NCI-H82 treated with DMSO at 0.1 percent for 48 hours (cell line): ENCODE measurements around the gene RFX4.
"Not testable (repeated sequence)": the region's sequence is repeated elsewhere in the genome, so short reads cannot be mapped to it uniquely, and the experiment has no call there.

Source experiments
- DNase-seq: peaks from one replicate; lab custom pipeline; 2025; ENCODE audit not compliant: unreplicated experiment; lab: John Stamatoyannopoulos, UW

Gene RFX4

DNA sequence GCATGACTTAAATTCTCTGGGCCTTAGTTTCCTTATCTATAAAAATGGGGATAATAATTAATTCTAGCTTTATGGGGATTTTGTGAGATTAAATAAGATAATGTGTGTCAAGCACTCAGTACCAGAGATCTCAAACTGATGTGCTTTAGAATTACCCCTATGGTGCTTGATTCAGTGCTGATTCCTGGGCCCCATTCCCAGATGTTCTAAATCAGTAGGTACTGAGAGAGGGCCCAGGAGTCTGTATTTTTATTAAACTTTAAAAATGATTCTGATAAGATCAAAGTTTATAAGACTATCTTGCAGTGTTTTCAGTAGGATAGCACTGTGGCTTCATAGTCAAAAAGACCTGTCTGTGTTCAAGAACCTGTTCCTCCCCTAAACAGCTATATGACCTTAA is 102.6 kb downstream of the RFX4 start:
- DNase-seq = no peak

DNA sequence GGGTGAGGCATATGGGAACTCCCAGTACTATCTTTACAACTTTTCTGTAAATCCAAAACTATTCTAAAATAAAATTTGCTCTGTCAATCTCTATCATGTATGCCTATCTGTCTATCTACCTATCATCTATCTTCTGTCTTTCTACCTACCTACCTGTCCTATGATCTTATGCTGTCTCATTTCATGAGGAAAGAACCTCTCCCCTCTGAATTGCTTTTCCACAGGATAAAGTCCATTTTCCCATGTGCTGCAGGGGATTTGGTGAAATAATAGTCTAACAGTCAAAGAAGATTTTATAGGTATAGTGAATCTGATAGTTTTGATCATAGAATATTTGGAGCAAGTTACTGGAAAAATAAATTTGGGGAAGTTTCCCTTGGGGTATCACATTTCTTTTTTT is 104.9 kb downstream of the RFX4 start:
- DNase-seq = no peak

DNA sequence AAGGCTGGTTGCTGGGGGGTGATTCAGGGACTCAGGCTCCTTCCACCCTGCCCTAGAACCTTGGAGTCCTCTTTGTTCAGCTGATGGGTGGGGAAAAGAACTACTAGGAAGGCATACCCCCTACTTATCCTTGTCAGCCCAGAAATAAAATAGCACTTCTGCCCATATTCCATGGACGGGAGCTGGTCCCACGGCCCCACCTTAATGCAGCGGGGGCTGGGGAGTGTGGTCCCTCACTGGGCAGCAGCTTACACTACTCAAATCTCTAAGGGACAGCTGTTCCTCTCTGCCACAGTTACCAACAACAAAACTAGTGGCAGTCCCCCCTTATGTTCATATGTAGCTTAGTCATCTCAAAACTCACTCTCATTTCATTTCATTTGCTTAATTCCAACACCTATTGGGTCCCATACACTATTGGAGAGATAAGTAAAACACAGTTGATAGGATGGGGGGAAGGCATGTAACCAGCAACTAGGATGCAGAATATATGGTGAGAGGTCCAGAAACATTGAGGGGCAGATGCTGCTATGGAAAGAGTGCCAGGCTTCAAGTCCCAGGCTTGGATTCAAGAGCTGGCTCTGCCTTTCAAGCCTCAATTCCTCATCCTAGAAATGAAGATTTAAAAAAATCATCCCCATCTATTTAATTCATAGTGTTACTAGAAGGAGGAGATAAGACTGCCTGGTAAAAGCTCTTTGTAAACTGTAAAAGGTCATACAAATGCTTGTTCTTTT is 107.9 kb downstream of the RFX4 start:
- DNase-seq = no peak

DNA sequence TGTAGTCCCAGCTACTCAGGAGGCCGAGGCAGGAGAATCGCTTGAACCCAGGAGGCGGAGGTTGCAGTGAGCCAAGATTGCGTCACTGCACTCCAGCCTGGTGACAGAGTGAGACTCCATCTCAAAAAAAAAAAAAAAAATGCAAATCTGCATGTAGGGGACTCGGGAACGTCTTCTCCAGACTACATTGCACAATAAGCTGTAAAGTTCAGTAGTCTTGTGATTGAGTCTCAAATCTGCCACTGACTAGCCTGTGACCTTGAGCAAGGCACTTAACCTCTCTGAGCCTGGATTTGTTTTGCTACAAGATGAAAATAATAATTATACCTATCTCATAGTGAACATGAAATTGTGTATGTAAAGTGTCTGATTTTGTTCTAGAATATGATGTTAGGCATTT is 109.2 kb downstream of the RFX4 start:
- DNase-seq = not testable (repeated sequence)

DNA sequence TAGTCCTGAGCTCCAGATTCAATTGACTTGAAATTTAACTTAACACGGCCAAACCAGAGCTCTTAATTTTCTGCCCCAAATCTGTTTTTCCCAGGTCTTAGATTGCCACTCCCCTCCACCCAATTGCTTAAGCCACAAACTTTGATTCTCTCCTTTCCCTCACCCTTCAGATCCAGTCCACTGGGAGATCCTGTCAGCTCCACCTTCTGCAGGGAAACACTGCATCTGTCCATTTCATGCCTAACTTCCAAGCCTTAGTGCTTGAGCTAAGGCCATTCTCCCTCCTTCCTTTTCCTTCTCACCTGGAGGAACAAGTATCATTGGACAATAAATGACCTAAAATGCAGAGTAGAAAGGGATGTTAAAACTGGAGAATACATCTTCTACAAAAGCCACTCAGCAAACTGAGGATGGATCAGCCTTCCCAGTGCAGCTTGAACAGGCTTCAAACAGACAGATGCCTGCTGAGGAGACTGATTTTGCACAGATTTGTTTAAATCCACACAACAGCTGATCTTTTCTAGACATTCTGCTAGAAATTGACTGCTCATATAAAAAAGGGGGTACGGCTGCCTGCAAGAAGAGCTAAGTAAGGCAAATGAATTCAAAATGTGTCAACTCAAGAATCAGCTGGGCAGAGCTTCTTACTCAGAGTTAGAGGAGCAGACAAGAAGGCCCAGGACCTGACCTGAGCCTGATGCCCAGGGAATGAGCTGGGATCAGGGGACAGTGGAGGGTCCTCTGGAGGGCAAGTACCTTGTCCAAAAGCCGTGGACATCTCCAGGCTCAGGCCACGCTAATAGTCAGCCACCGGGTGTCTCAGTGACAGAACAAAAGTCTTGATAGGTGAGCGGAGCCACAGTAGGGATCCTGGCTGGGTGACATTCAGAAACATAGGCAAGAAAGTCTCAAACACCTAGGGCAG is 110.4 kb downstream of the RFX4 start:
- no peak for DNase-seq

DNA sequence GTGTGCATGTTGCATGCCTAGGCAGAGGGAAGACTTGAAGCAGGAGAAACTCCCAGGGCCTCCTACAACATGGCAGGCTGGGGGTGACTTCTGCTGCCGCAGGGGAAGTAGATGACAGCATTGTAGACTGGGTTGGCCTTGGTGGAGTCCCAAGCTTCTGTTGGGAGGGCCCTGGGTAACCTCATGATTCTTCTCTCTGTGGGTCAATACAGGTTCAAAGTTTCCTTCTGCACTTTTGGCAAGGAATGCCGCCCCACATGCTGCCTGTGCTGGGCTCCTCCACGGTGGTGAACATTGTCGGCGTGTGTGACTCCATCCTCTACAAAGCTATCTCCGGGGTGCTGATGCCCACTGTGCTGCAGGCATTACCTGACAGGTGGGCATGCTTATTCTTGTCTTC is 113.3 kb downstream of the RFX4 start:
- no peak for DNase-seq

DNA sequence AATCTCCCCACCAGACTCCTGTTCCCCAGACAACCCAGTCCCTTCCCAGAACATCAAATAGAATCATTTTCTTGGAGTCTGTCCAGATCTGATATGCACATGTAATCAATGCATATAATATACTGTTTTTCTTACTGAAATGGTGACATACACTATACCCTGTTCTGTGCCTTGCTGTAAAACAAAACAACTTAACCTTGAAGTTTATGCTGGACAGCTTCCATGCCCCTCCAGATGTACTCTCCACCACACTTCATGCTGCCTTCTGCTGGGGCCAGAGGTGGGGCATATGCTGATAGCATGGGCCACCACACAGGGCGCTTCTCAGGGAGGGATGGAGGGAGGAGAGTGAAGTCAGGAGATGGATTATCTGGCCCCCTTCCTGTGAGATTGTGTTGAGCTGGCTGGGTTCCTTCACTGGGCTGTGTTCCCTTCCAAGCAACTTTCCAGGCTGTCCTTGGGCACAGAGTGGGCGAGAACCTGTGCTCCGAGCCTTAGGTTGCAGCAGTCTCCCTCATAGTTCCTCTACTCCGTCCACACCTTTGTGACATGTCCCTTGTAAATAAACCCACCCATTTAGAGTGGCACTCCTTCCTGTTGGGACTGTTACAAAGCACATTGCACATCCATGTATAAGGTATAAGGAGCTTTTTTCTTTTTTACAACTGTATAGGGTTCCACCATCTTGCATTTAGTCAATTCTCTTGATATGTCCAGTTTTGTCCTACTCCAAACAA is 114.0 kb downstream of the RFX4 start:
- DNase-seq = no peak

DNA sequence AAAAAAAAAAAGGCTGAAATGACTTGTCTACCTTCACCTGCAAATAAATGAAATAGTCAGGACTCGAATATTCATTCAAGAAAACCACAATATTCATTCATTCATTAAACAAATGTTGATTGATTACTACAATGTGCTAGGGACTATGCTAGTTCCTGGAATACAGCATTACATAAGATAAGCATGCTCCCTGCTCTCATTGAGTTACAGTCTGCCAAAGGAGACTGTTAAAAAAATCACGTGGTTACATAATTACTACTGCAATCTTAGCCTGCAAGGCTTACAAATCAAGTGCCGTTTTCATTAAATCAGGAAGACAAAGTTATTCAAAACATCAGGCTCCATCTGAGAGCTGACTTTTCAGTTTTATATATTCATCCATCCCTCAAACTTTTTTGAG is 121.3 kb downstream of the RFX4 start:
- no peak for DNase-seq

DNA sequence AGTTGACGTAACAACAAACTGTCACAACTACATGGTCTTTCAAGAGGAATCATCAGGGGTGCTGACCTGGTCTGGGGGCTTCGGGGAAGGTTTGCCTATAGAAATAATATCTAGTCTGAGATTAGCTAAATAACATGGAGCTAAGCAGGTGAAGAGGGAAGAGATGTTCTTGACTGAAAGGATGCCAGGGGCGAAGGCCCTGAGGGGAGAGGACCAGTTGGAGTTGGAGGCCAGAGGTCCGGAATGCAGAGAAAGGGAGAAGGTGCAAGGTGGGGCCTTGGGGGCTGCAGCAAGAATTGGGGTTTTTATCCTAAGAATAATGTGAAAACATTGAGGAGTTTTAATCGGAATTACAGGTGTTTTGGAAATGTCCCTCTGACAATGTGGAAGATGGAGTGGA is 123.2 kb downstream of the RFX4 start:
- DNase-seq = no peak

DNA sequence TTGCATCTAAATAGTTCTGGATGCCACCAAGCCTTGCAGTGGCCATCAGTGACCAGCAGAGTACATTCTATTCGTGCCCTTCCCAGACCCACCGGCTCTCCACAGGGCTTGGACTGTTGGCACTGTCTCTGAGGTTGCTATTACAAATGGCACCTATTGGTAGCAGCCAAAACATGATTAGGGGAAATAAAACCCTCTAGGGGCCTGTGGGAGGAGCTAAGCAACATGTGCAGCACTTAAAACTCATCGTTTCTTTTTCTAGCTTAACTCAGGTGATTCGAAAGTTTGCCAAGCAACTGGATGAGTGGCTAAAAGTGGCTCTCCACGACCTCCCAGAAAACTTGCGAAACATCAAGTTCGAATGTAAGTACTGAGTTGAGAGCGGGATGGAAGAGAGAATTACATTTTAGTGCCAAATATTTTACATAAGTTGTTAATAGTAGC is 126.3 kb downstream of the RFX4 start:
- no peak for DNase-seq

DNA sequence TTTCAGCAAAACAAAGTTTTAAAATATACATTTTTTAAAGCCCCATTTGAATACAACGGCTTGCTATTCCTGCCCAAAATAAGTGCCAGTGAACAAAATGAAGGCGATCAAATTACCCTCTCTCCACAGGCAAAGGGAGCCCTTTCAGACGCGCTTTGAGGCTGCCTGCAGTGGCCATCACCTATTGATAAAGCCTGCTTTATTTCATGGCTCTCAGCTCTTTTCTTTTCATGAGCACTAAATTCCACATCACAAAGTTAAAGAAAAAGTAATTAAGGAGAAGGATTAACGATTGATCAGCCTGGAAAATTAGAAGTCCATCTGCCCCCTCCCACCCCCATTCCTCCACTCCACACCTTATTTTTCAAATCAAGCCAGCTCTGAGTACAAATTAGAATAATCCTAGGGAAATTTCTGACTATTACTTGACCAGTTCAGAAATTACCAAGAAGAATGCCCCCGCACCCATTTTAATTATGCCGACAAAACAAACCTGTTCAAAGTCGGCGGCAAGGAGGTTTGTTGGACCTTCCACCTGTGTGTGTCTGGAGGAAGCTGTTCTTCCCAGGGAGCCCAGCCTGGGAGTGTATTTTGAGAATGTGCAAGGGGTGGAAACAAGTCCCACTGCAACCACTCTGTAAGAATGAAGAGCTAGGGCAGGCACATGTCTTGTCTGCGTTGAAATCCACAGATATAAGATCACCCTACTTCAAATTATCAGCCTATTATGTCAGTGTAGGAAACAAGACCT is 127.5 kb downstream of the RFX4 start:
- DNase-seq = no peak

DNA sequence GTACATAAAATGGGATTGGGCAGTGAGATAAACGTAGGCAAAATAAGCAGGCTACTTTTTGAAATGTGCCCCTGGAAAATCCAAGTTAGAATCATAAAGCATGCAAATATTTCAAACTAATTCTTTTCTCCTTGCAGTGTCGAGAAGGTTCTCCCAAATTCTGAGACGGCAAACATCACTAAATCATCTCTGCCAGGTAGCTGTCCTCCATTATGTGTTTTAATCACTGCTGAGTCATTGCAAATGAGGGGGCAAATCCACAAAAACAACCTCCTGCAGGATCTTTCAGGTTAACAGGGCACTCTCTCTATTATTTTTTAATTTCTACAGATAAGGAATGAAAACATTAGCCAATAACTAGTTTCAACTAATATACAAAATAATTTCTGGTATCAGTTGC is 128.5 kb downstream of the RFX4 start:
- DNase-seq = no peak

DNA sequence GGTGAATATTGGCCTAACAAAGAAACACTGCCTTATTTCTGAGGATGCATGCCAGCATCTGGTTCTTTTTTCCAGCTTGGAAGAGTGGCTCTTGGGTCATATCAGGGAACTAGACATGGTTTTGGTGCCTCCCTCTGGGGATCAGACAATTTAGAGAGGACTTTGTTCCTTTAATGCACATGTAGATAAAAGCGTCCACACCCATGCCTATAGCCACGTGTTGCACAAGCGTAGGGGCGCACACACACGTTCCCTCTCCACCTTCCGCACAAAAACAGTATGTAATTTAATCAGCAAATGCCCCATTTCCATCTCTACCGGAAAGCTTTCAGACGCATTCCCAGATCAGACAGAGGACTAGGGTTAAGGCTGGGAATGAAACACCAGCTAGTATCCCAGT is 130.0 kb downstream of the RFX4 start:
- DNase-seq = no peak

DNA sequence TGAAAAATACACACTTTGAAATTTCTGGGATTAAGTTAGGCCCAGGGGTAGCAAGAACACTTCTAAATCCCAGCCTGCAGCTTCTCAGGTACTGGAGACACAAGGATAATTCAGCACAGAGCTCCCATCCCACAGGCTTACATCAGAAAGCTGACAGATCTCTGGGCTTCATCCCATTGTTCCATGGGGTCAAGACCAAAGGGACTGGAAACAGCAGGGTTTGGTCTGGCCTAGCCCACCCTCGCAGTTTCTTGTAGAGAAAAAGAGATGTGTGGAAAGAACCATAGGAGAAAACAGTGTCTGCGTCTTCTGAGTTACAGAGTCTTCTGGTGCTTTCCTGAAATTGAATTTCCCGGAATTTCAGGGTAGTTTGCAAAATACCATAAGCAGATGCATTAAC is 132.1 kb downstream of the RFX4 start:
- no peak for DNase-seq

DNA sequence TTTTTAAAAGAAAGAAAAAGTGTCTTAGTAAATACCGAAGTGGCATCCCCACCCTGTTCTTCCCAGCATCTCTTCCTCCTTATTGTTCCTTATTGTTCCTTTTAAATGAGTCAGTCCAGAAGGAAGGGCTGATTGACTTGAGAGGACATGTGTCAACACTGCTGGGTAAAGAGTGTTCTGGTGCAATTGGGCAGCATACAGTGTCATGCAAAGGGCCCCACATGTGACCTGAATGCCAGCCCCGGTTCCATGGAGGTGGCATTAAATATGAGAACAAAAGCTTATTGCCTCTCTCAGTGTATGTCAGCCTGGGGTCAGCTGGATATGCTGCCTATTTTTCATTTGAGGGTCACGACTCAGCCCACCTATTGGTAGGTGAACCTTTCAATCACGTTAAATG is 132.8 kb downstream of the RFX4 start:
- no peak for DNase-seq

DNA sequence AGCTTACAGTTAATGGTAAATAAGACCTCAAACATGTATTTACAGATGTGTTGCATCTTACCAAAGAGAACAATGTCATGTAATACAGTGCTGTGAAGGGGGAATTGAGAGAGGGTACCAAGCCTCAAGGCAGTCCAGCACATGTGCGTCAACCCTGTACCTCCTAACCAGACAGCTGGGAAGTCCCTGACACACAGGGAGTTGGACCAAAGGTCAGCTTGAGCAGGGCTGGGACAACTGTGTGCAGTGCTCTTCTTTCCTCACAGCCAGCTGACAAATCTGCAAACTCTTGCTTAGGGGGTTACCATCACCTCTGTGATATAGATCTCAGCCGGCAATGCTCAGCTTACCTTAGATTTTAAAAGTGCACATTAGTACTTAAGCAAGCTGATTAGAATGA is 134.9 kb downstream of the RFX4 start:
- DNase-seq = no peak

DNA sequence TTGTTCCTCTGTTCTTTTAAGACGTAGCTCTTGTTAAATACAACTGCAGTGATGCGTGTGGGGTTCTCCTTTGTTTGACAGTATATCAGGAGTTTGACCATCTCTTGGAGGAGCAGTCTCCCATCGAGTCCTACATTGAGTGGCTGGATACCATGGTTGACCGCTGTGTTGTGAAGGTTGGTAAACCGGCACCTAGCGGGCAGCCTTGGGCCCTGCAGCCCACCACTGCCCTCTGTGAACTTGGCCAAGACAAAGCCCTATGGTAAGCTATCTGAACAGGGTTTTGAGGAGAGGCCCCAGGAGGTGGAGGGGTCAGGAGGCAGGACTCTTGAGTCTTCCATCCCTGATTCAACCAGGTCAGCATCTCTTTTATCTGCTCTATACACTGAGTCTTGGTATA is 137.1 kb downstream of the RFX4 start:
- DNase-seq = no peak

DNA sequence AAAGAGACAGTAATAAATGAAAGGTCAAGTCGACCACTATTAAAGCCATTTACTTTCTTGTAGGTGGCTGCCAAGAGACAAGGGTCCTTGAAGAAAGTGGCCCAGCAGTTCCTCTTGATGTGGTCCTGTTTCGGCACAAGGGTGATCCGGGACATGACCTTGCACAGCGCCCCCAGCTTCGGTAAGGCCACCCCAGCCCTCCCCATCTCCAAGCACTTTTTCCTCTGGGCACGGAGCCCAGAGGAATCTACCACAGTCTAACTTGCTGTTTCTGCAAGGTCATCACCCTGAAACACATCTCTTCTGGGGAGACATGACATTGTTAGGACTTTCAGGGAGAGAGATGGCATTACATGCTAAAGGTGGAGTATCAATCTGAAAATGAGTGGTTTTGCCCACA is 137.9 kb downstream of the RFX4 start:
- DNase-seq = no peak

DNA sequence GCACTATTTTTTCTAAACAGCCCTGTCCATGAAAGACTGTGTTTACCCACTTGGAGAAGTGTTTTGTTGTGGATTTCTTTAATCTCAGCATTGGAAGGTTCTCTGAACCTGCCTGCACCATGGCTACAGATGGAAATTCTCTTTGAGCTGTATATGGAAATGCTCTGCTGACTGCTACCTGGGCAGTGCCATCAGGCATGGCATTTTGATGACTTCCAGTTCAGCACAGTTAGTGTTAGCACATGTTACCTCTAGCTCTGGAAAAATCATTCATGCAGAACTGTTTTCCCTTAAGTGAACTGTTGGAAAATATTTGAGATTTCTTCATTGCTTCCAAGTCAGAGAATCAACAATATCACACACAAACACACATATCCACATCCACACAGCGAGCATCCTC is 139.1 kb downstream of the RFX4 start:
- DNase-seq = no peak

DNA sequence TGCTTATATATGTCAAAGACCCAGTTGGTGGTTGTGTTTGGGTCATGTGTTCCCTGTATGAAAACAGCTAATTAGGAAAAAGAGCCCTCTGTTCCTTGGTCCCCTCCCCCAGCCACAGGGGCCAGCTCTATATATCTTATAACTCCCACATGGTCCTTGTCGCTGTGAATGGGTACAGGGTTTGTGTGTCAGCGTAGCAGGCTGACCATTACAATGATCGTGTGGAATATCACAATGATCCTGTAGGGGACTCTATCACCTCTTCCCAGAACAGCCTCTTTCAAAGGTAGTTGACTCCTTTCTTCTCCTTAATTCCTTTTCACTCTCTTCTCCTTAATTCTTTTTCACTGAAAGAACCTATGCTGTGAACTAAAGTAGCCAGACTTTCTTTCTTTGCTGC is 140.0 kb downstream of the RFX4 start:
- DNase-seq = no peak

DNA sequence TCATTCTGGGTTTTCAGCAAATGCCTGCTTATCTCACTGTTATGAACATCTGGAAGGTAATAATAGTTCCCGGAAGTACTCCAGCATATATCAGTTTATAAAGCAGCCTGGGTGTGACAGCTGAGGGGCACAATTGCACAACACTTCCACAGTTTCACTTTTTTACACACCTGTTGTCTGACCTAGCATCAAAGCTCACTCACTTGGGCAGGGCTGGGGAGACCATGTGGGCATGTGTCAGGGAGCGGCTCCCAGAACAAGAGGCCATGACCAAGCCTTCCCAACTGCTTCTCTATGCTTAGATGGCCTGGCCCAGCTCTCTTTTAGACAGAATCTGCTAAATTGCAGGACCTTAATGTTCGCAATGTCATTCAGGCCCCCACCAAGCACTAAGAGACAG is 140.6 kb downstream of the RFX4 start:
- no peak for DNase-seq
